Neuronal stem cell (in vitro differentiated cells): ENCODE data around the gene TF.

ENCODE experiments used
- DNase-seq: peaks from one replicate; pipeline ENCODE4 v3.0.0-alpha.2; 2013; ENCODE audit warnings: low spot score
- H2AFZ ChIP-seq: one replicate; pipeline ENCODE4 v1.6.1; 2013; ENCODE audit warnings: mild to moderate bottlenecking, low read length, inconsistent platforms
- H2AK5ac ChIP-seq: 2 replicates; pipeline ENCODE4 v1.6.1; 2013; ENCODE audit warnings: low read depth, mild to moderate bottlenecking, inconsistent platforms, low read length, moderate library complexity, mixed read lengths
- H2BK120ac ChIP-seq: 2 replicates; pipeline ENCODE4 v1.6.1; 2013; ENCODE audit warnings: low read depth, mild to moderate bottlenecking, inconsistent platforms, low read length, moderate library complexity, mixed read lengths
- H2BK12ac ChIP-seq: one replicate; pipeline ENCODE4 v1.6.1; 2013; ENCODE audit warnings: low read length, inconsistent platforms
- H2BK15ac ChIP-seq: 2 replicates; pipeline ENCODE4 v1.6.1; 2013; ENCODE audit warnings: mild to moderate bottlenecking, low read length, inconsistent platforms, mixed read lengths
- H2BK5ac ChIP-seq: one replicate; pipeline ENCODE4 v1.6.1; 2013; ENCODE audit warnings: inconsistent platforms, mild to moderate bottlenecking, low read length, moderate library complexity
- H3K14ac ChIP-seq: one replicate; pipeline ENCODE4 v1.6.1; 2013; ENCODE audit warnings: low read length, inconsistent platforms
- H3K18ac ChIP-seq: 2 replicates; pipeline ENCODE4 v1.6.1; 2013; ENCODE audit warnings: low read length, inconsistent platforms
- H3K23ac ChIP-seq: 2 replicates; pipeline ENCODE4 v1.6.1; 2013; ENCODE audit warnings: low read depth, mild to moderate bottlenecking, mixed read lengths, low read length, inconsistent platforms; ENCODE audit not compliant: poor library complexity
- H3K27ac ChIP-seq: replicated peaks from 3 replicates; pipeline ENCODE4 v1.5.1; 2013; ENCODE audit warnings: low read length, inconsistent platforms
- H3K27me3 ChIP-seq, 3 experiments: 2 replicates each; pipeline ENCODE4 v1.6.1; 2013; ENCODE audit warnings: low read length in 3 of 3, mild to moderate bottlenecking in 2 of 3, inconsistent platforms in 1 of 3, low read depth in 1 of 3, mixed read lengths in 1 of 3, moderate library complexity in 1 of 3; ENCODE audit not compliant: control insufficient read depth in 3 of 3, insufficient read depth in 3 of 3
- H3K36me3 ChIP-seq, 2 donors: replicated peaks in 1 of 2; 2 replicates each; pipeline ENCODE4 v1.6.1; 2013; ENCODE audit warnings: low read length in 2 of 2; ENCODE audit not compliant: control insufficient read depth in 2 of 2, insufficient read depth in 2 of 2
- H3K4ac ChIP-seq: 2 replicates; pipeline ENCODE4 v1.6.1; 2013; ENCODE audit warnings: inconsistent platforms, mild to moderate bottlenecking, low read length, moderate library complexity
- H3K4me1 ChIP-seq, 2 donors: 1 replicate in 1 of 2; 2 replicates in 1 of 2; pipeline ENCODE4 v1.6.1; 2013; ENCODE audit warnings: low read length in 2 of 2, low read depth in 1 of 2; ENCODE audit not compliant: control insufficient read depth in 2 of 2, insufficient read depth in 1 of 2
- H3K4me2 ChIP-seq: one replicate; pipeline ENCODE4 v1.6.1; 2013; ENCODE audit warnings: mild to moderate bottlenecking, low read length, inconsistent platforms; ENCODE audit not compliant: insufficient read depth, poor library complexity, severe bottlenecking
- H3K4me3 ChIP-seq, 2 donors: 2 replicates each; pipeline ENCODE4 v1.5.1; 2013; ENCODE audit warnings: low read length in 2 of 2, mild to moderate bottlenecking in 2 of 2, inconsistent platforms in 1 of 2, moderate library complexity in 1 of 2
- H3K79me1 ChIP-seq: one replicate; pipeline ENCODE4 v1.6.1; 2013; ENCODE audit warnings: low read depth, mild to moderate bottlenecking, inconsistent platforms, low read length, moderate library complexity
- H3K9ac ChIP-seq: one replicate; pipeline ENCODE4 v1.6.1; 2013; ENCODE audit warnings: mild to moderate bottlenecking, low read depth, low read length, inconsistent platforms; ENCODE audit not compliant: poor library complexity
- H3K9me3 ChIP-seq, 2 donors: replicated peaks in 1 of 2; 2 replicates each; pipeline versions ENCODE3 to v1.6.1; 2013; ENCODE audit warnings: low read length in 2 of 2, mild to moderate bottlenecking in 2 of 2, inconsistent platforms in 1 of 2, low read depth in 1 of 2, mixed read lengths in 1 of 2, moderate library complexity in 1 of 2; ENCODE audit not compliant: control insufficient read depth in 2 of 2, insufficient read depth in 1 of 2
- H4K8ac ChIP-seq: one replicate; pipeline ENCODE4 v1.6.1; 2013; ENCODE audit warnings: low read depth, mild to moderate bottlenecking, inconsistent platforms, low read length, moderate library complexity
- H4K91ac ChIP-seq: one replicate; pipeline ENCODE4 v1.6.1; 2013; ENCODE audit warnings: low read length, low read depth, mild to moderate bottlenecking, inconsistent platforms; ENCODE audit not compliant: poor library complexity
- WGBS, 2 donors: extraction: QIAGEN DNeasy Blood & Tissue Kit; methylation state at CpG; one replicate each; pipeline ENCODE4 v1.1.7; 2013; ENCODE audit warnings: missing lambda C conversion rate in 2 of 2, mixed read lengths in 1 of 2; ENCODE audit not compliant: insufficient read length in 2 of 2, insufficient replicate concordance in 1 of 2; ENCODE audit errors: extremely low coverage in 2 of 2; 5-methylcytosine and 5-hydroxymethylcytosine counted together

Gene TF

DNA sequence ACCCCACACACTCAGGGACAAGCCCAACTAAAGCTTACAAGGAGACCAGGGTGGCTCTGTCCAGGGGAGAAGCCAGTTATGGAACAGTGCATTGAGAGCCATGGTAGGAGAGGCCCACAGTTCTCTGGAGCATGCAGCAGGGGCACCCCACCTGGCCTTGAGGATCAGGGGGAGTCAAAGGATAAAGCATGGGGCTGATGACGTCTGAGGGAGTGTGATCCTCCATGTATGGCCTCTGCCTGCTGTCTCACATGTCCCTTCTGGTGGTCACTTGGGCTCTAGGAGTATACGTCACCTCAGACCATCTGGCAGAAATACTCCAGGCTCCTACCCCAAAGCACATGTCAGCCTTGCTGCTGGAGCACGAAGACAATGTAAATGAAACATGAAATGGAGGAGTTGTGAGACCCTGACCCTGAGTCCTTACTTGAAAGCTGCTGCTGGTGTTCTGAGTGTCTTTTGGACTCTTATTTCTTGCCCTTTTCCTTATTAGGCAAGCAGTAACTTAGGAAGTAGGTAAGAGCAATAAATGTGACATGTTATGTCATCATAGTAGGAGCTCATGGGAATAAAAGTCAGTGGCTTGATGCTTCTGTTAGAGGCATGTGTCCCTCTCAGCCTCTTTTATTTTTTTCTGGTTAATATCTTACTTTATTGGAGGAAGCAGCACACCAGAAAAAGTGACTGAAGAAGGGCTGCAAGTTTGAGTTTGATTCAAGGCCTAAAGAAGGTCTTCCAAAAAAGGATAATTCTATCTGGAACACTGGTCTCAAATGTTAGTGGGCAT, 74.9 kb downstream of the TF start:
- no peak overlapping the region for H4K91ac ChIP-seq
- DNase-seq = no peak
- no peaks in the 10 kb centered on the region for H3K79me1 ChIP-seq
- no peak overlapping the region for H3K23ac ChIP-seq
- H2BK15ac ChIP-seq = no peak overlapping the region
- WGBS, 2 donors = no CpG with 5 or more reads among the region's 3 CpGs
- no peak overlapping the region for H3K9ac ChIP-seq
- no peak overlapping the region for H3K27ac ChIP-seq
- H2BK5ac ChIP-seq = no peak overlapping the region
- peaks cover 28 to 69% of the 10 kb centered on the region in 2 donors for H3K36me3 ChIP-seq
- H4K8ac ChIP-seq = no peak overlapping the region
- no peak overlapping the region for H2AFZ ChIP-seq
- H3K27me3 ChIP-seq = no peaks in the 10 kb centered on the region
- H3K14ac ChIP-seq = peak overlapping the region; percentile 42
- H2BK12ac ChIP-seq = no peak overlapping the region
- H3K9me3 ChIP-seq = no peaks in the 10 kb centered on the region
- no peak overlapping the region for H3K4ac ChIP-seq
- H3K18ac ChIP-seq = no peak overlapping the region
- no peak overlapping the region for H2BK120ac ChIP-seq
- H3K4me2 ChIP-seq = no peak overlapping the region
- H3K4me3 ChIP-seq = no peak overlapping the region
- peaks cover 0 to 5% of the 10 kb centered on the region in 2 donors for H3K4me1 ChIP-seq
- no peak overlapping the region for H2AK5ac ChIP-seq

DNA sequence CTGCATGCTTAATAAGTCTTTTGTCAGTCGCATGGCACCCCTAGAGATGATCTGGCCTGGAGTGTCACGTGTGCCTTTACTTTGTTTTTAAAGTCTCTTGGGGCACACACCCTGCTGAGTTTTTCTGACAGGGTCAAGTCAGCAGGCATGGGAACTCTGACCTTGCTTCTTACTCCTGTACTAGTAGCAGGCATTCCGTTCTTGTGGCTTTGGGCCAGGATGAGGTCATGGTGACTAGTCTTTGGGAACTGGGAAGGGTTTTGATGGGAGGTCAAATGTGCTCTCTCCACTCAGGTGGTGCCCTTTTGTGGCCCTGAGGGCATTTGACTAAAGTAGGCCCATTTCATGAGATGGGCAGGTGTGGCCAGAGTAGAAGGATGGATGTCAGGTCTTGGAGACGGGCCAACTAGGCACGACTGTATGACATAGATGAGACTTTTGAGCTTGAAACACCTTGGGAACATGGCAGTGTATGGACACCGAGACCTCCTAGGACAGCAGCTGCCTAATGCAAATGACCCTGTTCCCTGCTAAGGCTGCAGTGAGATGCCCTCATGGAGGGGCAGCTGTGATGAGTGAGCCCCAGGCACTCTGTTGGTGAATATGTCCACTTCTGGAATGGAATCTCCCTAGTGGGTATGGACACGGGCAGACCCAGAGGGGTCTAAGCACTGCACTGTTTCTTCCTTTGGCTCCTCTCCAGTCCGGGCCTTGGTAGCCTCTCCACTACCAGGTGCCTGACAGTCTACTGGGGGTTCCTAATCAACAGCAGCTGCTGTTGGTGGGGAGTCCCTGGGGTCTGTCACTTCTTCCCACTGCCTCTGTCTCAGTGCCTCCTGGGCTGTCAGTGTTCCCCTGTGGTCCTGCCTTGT, 75.8 kb downstream of the TF start:
- H2AK5ac ChIP-seq = no peak overlapping the region
- no CpG with 5 or more reads among the region's 8 CpGs for WGBS, 2 donors

DNA sequence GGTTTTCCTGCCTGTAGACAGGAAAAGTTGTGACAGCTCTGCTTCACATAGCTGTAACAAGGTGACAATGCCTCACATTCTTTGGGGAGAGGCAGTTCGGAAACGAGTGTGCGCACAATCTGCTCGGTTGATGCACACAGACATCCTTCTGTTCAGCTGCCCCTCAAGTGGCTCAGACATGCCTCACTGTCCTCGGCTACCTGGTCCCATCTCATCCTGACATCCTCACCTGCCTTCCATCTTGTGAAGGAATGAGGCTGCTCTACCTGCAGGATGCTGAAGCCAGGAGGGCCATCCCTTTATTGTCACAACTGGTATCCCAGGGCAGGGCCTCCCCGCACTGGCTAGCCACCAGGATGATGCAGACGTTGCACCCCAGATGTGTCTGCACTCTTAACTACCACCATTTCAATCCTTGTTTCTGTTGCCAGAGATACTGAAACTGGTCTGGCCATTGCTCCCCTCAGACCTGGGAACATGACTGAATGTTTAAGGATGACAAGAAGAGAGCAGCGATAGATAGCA, 78.8 kb downstream of the TF start:
- Histone ChIP-seq H3K27ac (no peak overlapping the region), H2AK5ac (no peak overlapping the region), H3K4ac (no peak overlapping the region), H3K23ac (no peak overlapping the region), H3K27me3 (peaks cover 0 to 4% (median 0%) of the 10 kb centered on the region in 3 experiments), H3K4me2 (no peak overlapping the region), H4K8ac (no peak overlapping the region), H3K36me3 (peaks cover 22 to 35% of the 10 kb centered on the region in 2 donors), H2BK120ac (no peak overlapping the region), H2BK15ac (no peak overlapping the region), H3K9ac (no peak overlapping the region), H3K18ac (no peak overlapping the region), H2AFZ (no peak overlapping the region), H3K4me1 (peaks cover 0 to 5% of the 10 kb centered on the region in 2 donors), H3K14ac (no peak overlapping the region), H4K91ac (no peak overlapping the region), H3K79me1 (no peaks in the 10 kb centered on the region), H2BK5ac (no peak overlapping the region), H3K4me3 (no peak overlapping the region), H2BK12ac (no peak overlapping the region), H3K9me3 (no peaks in the 10 kb centered on the region)
- no CpG with 5 or more reads among the region's 8 CpGs for WGBS, 2 donors
- DNase-seq = no peak

More for the DNA sequence above, 75.8 kb downstream of the TF start:
- Histone ChIP-seq H3K79me1 (no peaks in the 10 kb centered on the region), H2BK5ac (no peak overlapping the region), H2BK12ac (no peak overlapping the region), H3K4me1 (peaks cover 0 to 5% of the 10 kb centered on the region in 2 donors), H3K9ac (no peak overlapping the region), H2AFZ (no peak overlapping the region), H3K18ac (no peak overlapping the region), H3K23ac (no peak overlapping the region), H2BK120ac (no peak overlapping the region), H4K91ac (no peak overlapping the region), H3K27ac (no peak overlapping the region), H3K14ac (no peak overlapping the region), H4K8ac (no peak overlapping the region), H3K27me3 (no peaks in the 10 kb centered on the region), H3K9me3 (no peaks in the 10 kb centered on the region), H2BK15ac (no peak overlapping the region), H3K4ac (no peak overlapping the region), H3K4me2 (no peak overlapping the region), H3K36me3 (peaks cover 26 to 60% of the 10 kb centered on the region in 2 donors), H3K4me3 (no peak overlapping the region)
- no peak for DNase-seq
